PC-3 (cell line): ENCODE results near the gene RNF208. TPM values are rescaled to one million over a fixed set of nuclear protein-coding genes. Genes with fewer than 3 reads are reported as not detected.
A peak's percentile ranks its signal among the peaks of the same experiment; 100 is the strongest.

Experiments
- ATAC-seq: fragments of 200-7000 bp; cut with Tn5 transposase; 2 replicates; pipeline ENCODE4 v1.9.1; 2020; ENCODE audit warnings: mild to moderate bottlenecking, moderate library complexity
- BruUV-seq: library from RNA; stranded (reverse); fragments of 400-500 nt; replicated peaks from 2 replicates; lab custom pipeline; 2021; lab: Mats Ljungman, UMichigan
- CTCF ChIA-PET: fragments of 300-600 bp; sonication (Branson Sonifier 250); formaldehyde crosslinking; loops from one replicate; lab custom pipeline; 2022; ENCODE audit warnings: antibody characterized with exemption; lab: Charles Lee
- POLR2A ChIA-PET: fragments of 300-600 bp; sonication (Branson Sonifier 250); formaldehyde crosslinking; loops from one replicate; lab custom pipeline; 2022; ENCODE audit warnings: antibody characterized with exemption; ENCODE audit not compliant: unreplicated experiment; lab: Charles Lee
- DNase-seq: peaks from one replicate; pipeline ENCODE4 v3.0.0-alpha.2; 2015
- H2AFZ ChIP-seq: fragments of 300-600 bp; sonication (generic); 2 replicates; pipeline ENCODE4 v1.6.0; 2016; ENCODE audit warnings: antibody characterized with exemption, low read length
- H3F3A ChIP-seq: fragments of 300-600 bp; sonication (generic); one replicate; pipeline ENCODE4 v1.6.0; 2017; ENCODE audit warnings: antibody characterized with exemption, low read length, control low read depth, mild to moderate bottlenecking; ENCODE audit not compliant: unreplicated experiment
- H3K27ac ChIP-seq: fragments of 300-600 bp; sonication (generic); 2 replicates; pipeline ENCODE4 v1.5.1; 2016; ENCODE audit warnings: mild to moderate bottlenecking, low read length
- H3K27me3 ChIP-seq: fragments of 300-600 bp; sonication (generic); 2 replicates; pipeline ENCODE4 v1.6.1; 2016; ENCODE audit warnings: low read length, mixed read lengths
- H3K36me3 ChIP-seq: fragments of 300-600 bp; sonication (generic); 2 replicates; pipeline ENCODE4 v1.6.1; 2016; ENCODE audit warnings: low read depth, mixed run types, low read length, mixed read lengths
- H3K4me1 ChIP-seq: fragments of 300-600 bp; sonication (generic); 2 replicates; pipeline ENCODE4 v1.5.1; 2016; ENCODE audit warnings: low read length; ENCODE audit not compliant: insufficient read depth
- H3K4me2 ChIP-seq: fragments of 300-600 bp; sonication (generic); 2 replicates; pipeline ENCODE4 v1.6.0; 2016; ENCODE audit warnings: low read length
- H3K4me3 ChIP-seq: fragments of 300-600 bp; sonication (generic); 2 replicates; pipeline ENCODE4 v1.5.1; 2016; ENCODE audit warnings: mild to moderate bottlenecking, low read length, mixed read lengths
- H3K79me2 ChIP-seq: fragments of 300-600 bp; sonication (generic); 2 replicates; pipeline ENCODE4 v1.6.1; 2017; ENCODE audit warnings: low read length, mixed read lengths
- H3K9ac ChIP-seq: fragments of 300-600 bp; sonication (generic); 2 replicates; pipeline ENCODE4 v1.6.0; 2016; ENCODE audit warnings: mild to moderate bottlenecking, low read length
- H3K9me2 ChIP-seq: fragments of 300-600 bp; sonication (generic); replicated peaks from 2 replicates; pipeline ENCODE4 v1.6.1; 2016; ENCODE audit warnings: mixed run types, low read length, mixed read lengths
- H3K9me3 ChIP-seq: fragments of 300-600 bp; sonication (generic); 2 replicates; pipeline ENCODE4 v1.6.1; 2016; ENCODE audit warnings: low read length, mixed read lengths
- H4K20me1 ChIP-seq: fragments of 300-600 bp; sonication (generic); 2 replicates; pipeline ENCODE4 v1.6.1; 2016; ENCODE audit warnings: low read length, mixed read lengths
- EZH2 ChIP-seq: fragments of 300-600 bp; sonication (generic); IDR thresholded peaks from one replicate; pipeline ENCODE4 v1.6.1; 2017; ENCODE audit warnings: antibody characterized with exemption, mild to moderate bottlenecking, low read length; ENCODE audit not compliant: unreplicated experiment
- EZH2phosphoT487 ChIP-seq: fragments of 300-600 bp; sonication (generic); IDR thresholded peaks from 2 replicates; pipeline ENCODE4 v1.6.1; 2018; ENCODE audit warnings: mild to moderate bottlenecking, antibody characterized with exemption, low read length, borderline replicate concordance
- intact Hi-C: fragments of 100-400 bp; cut with micrococcal nuclease; formaldehyde crosslinking; loops from 2 replicates; pipeline ENCODE4 v1.9.0; 2023
- total RNA-seq: library from RNA; depleted of rRNA; stranded (reverse); fragments of >200 nt; gene quantifications from 2 replicates; pipeline ENCODE4 v1.2.3, GENCODE V29; 2014
- TF ChIP-seq, protein P1 (sequence below): fragments of 300-600 bp; sonication (generic); conservative IDR thresholded peaks from 2 replicates; pipeline ENCODE4 v1.5.1; 2017; ENCODE audit warnings: antibody characterized with exemption, low read depth, mild to moderate bottlenecking, low read length

Gene RNF208
- total RNA-seq, 1 experiment from 2014 or later: 1.7 TPM

DNA sequence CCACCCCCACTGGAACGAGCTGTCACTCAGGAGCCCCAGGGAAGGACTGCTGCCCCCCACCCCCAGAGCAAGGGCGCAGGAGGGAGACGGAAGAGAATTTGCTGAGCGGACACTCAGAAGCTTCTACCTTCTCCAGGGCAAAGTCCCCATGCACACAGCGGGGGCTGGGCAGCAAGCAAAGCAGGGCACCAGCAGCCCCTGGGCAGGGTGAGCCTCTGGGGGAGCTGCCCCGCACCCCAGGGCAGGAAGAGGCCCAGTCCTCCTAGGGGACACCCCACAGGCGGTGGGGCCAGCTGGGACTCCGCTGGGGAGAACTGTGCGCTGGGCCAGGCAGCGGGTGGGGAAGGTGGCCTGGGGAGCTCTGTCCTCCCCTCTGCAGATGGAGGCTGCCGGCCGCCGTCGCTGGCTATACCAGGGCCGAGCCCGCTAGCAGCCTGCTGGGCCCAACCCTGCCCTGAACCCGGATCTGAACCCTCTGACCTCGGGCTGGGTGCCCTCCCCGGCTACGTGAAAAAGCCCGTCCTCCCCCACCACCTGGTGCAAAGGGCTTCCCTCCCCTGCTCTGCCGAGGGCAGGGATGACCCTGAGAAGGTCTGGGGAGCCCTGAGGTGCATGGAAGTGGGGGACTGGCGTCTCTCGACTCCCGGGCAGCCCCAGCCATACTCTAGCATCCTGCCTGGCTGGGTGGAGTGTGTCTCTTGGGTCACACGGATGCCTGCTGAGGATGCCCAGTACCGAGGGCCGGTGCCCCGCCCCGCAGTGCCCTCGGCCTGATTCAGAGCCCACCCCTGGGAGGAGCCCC, 8.1 kb upstream of the RNF208 start:
- Histone ChIP-seq H3K79me2 (peaks cover 9% of the 10 kb centered on the region), H4K20me1 (no peaks in the 10 kb centered on the region), H3K4me1 (peaks cover 29% of the 10 kb centered on the region), H3K27ac (no peak overlapping the region), H3K9me3 (no peaks in the 10 kb centered on the region), H3K9me2 (no peaks in the 10 kb centered on the region), H3F3A (no peaks in the 10 kb centered on the region), H2AFZ (no peak overlapping the region), H3K36me3 (no peaks in the 10 kb centered on the region), H3K4me3 (no peak overlapping the region), H3K4me2 (no peak overlapping the region), H3K27me3 (no peaks in the 10 kb centered on the region), H3K9ac (no peak overlapping the region)
- TF ChIP-seq EZH2phosphoT487 (no peak), EZH2 (no peak)
- TF ChIP-seq, protein P1, sequence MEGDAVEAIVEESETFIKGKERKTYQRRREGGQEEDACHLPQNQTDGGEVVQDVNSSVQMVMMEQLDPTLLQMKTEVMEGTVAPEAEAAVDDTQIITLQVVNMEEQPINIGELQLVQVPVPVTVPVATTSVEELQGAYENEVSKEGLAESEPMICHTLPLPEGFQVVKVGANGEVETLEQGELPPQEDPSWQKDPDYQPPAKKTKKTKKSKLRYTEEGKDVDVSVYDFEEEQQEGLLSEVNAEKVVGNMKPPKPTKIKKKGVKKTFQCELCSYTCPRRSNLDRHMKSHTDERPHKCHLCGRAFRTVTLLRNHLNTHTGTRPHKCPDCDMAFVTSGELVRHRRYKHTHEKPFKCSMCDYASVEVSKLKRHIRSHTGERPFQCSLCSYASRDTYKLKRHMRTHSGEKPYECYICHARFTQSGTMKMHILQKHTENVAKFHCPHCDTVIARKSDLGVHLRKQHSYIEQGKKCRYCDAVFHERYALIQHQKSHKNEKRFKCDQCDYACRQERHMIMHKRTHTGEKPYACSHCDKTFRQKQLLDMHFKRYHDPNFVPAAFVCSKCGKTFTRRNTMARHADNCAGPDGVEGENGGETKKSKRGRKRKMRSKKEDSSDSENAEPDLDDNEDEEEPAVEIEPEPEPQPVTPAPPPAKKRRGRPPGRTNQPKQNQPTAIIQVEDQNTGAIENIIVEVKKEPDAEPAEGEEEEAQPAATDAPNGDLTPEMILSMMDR: no peak
- ATAC-seq: no peak
- ChIA-PET POLR2A (interaction anchor here (0.6 kb wide), 1 partner anchor 166 kb away, joined by 3 read pairs; no protein-coding TSS in a partner anchor), CTCF (no interaction called here)
- no TSS peak for BruUV-seq
- no peak for DNase-seq
- intact Hi-C loops: loop anchor here (5.0 kb wide), 2 partner anchors 43 to 113 kb away; partner anchors contain the start of genes ANAPC2 and SSNA1

DNA sequence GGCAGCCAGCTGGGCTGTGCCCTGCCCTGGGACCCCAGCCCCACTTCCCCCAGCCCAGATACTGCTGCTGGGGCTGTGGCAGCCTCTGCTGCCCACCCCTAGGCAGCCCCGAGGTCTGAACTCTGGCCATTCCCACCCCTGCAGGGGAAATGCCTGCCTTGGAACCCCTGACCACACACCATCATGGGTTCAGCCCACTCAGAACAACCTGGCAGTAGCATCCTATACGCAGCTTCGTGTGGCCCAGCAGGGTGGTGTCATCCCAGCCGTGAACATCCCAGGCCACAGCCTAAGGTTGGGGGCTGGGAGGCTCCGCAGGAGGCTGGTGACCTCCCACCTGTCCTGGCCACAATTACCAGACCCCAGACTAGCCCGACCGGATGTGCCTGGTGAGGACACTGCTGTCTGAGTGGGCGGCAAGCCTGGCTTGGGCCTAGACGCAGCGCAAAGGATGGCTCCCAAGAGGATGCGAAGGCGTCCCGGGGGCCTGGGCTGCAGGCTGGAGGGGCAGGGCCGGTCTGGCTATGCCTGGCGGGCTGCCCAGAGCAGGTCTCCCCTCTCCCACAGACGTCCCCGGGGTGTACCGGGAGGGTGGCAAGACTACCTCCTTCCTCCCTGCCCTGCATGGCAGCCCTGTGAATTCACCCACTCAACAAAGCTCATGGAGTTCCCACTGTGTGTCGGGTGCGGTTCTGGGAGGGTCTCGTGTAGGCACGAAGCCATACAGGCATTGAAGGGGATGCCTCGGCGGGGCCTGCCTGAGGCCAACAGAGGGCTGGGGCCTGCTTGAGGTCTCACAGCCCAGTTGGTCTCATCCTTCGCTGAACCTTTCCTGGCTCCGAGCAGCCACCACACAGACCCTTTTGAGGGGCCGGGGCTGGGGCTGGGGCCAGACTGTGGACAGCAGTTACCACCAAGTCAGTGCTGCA, 7.2 kb upstream of the RNF208 start:
- intact Hi-C loops: loop anchor here (5.0 kb wide), 2 partner anchors 42 to 112 kb away; partner anchors contain the start of genes ANAPC2 and SSNA1
- Histone ChIP-seq H3K27me3 (no peaks in the 10 kb centered on the region), H3K79me2 (peaks cover 14% of the 10 kb centered on the region), H3K4me3 (no peak overlapping the region), H3K4me1 (peaks cover 35% of the 10 kb centered on the region), H3K9me3 (no peaks in the 10 kb centered on the region), H3K36me3 (no peaks in the 10 kb centered on the region), H4K20me1 (no peaks in the 10 kb centered on the region), H3K4me2 (0 out of 2 replicates have a peak overlapping the region, but pooled peaks have one; percentile 57), H3F3A (no peaks in the 10 kb centered on the region), H3K9me2 (no peaks in the 10 kb centered on the region), H3K9ac (no peak overlapping the region), H2AFZ (no peak overlapping the region), H3K27ac (no peak overlapping the region)
- ATAC-seq (no peak), DNase-seq (no peak)
- POLR2A ChIA-PET: no interaction called here
- CTCF ChIA-PET: interaction anchor here (0.5 kb wide), 1 partner anchor 28 kb away, joined by 4 read pairs; no protein-coding TSS in a partner anchor
- no TSS peak for BruUV-seq
- TF ChIP-seq EZH2: no peak
- TF ChIP-seq, protein P1: no peak
- no peak for TF ChIP-seq EZH2phosphoT487
